IMR-90 (cell line): Measurements from ENCODE around the gene NHSL1. TPM values are rescaled to one million over a fixed set of nuclear protein-coding genes. Genes with fewer than 3 reads are reported as not detected.

Experiments used
- ATAC-seq: fragments of 200-7000 bp; cut with Tn5 transposase; 2 replicates; pipeline ENCODE4 v1.9.1; 2020; ENCODE audit warnings: low read depth, mild to moderate bottlenecking, moderate library complexity
- BruUV-seq: library from RNA; stranded (reverse); fragments of 400-500 nt; replicated peaks from 2 replicates; lab custom pipeline; 2021; lab: Mats Ljungman, UMichigan
- CTCF ChIA-PET: fragments of 300-600 bp; formaldehyde crosslinking; extraction: SDS; loops from one replicate; lab custom pipeline; 2021; ENCODE audit warnings: antibody characterized with exemption; lab: Yijun Ruan, JAX
- POLR2A ChIA-PET: fragments of 300-600 bp; sonication (Branson Sonifier 250); formaldehyde crosslinking; loops from one replicate; lab custom pipeline; 2022; ENCODE audit warnings: antibody characterized with exemption; ENCODE audit not compliant: unreplicated experiment; lab: Charles Lee
- DNase-seq: peaks from one replicate; pipeline ENCODE4 v3.0.0; 2013
- H2AFZ ChIP-seq: replicated peaks from 2 replicates; pipeline ENCODE3; 2013; ENCODE audit warnings: low read length, mild to moderate bottlenecking; ENCODE audit not compliant: poor library complexity
- H2AK5ac ChIP-seq: 2 replicates; pipeline ENCODE4 v1.6.1; 2013; ENCODE audit warnings: low read depth, low read length, inconsistent platforms
- H2AK9ac ChIP-seq: replicated peaks from 2 replicates; pipeline ENCODE3; 2013; ENCODE audit warnings: mild to moderate bottlenecking, low read depth, low read length, moderate library complexity; ENCODE audit not compliant: poor library complexity
- H2BK120ac ChIP-seq: 2 replicates; pipeline ENCODE4 v1.6.1; 2013; ENCODE audit warnings: low read depth, low read length, inconsistent platforms
- H2BK15ac ChIP-seq: 3 replicates; pipeline ENCODE4 v1.6.1; 2013; ENCODE audit warnings: low read depth, low read length, inconsistent platforms
- H2BK20ac ChIP-seq: 2 replicates; pipeline ENCODE4 v1.6.1; 2013; ENCODE audit warnings: low read depth, mild to moderate bottlenecking, inconsistent platforms, low read length, moderate library complexity
- H2BK5ac ChIP-seq: 2 replicates; pipeline ENCODE4 v1.6.1; 2013; ENCODE audit warnings: mild to moderate bottlenecking, low read depth, low read length, inconsistent platforms; ENCODE audit not compliant: poor library complexity, severe bottlenecking
- H3K14ac ChIP-seq: replicated peaks from 2 replicates; pipeline ENCODE4 v1.6.1; 2013; ENCODE audit warnings: low read depth, low read length, inconsistent platforms
- H3K18ac ChIP-seq: 2 replicates; pipeline ENCODE4 v1.6.1; 2013; ENCODE audit warnings: low read depth, low read length, control low read depth
- H3K23ac ChIP-seq: 2 replicates; pipeline ENCODE4 v1.6.1; 2013; ENCODE audit warnings: low read depth, low read length, inconsistent platforms
- H3K27ac ChIP-seq: 2 replicates; pipeline ENCODE4 v1.5.1; 2013; ENCODE audit warnings: mild to moderate bottlenecking, control low read depth, low read length; ENCODE audit not compliant: insufficient read depth
- H3K27me3 ChIP-seq: 2 replicates; pipeline ENCODE4 v1.6.1; 2013; ENCODE audit warnings: low read length; ENCODE audit not compliant: control insufficient read depth, insufficient read depth
- H3K36me3 ChIP-seq: 2 replicates; pipeline ENCODE4 v1.6.1; 2013; ENCODE audit warnings: low read length, mixed read lengths; ENCODE audit not compliant: control insufficient read depth, insufficient read depth
- H3K4ac ChIP-seq: 2 replicates; pipeline ENCODE4 v1.6.1; 2013; ENCODE audit warnings: low read depth, low read length, inconsistent platforms
- H3K4me1 ChIP-seq: 2 replicates; pipeline ENCODE4 v1.6.1; 2013; ENCODE audit warnings: low read length, mixed read lengths; ENCODE audit not compliant: control insufficient read depth, insufficient read depth
- H3K4me2 ChIP-seq: 2 replicates; pipeline ENCODE4 v1.6.1; 2013; ENCODE audit warnings: low read depth, mild to moderate bottlenecking, control low read depth, low read length, moderate library complexity
- H3K4me3 ChIP-seq: 2 replicates; pipeline ENCODE4 v1.5.1; 2013; ENCODE audit warnings: low read depth, mild to moderate bottlenecking, control low read depth, low read length, moderate library complexity; ENCODE audit not compliant: insufficient read depth
- H3K56ac ChIP-seq: 2 replicates; pipeline ENCODE4 v1.6.1; 2013; ENCODE audit warnings: low read length, inconsistent platforms; ENCODE audit not compliant: insufficient read depth; ENCODE audit errors: extremely low read depth
- H3K79me1 ChIP-seq, 2 experiments: 2 replicates each; pipeline ENCODE4 v1.6.1; 2013; ENCODE audit warnings: low read length in 2 of 2, inconsistent platforms in 1 of 2, low read depth in 1 of 2
- H3K9ac ChIP-seq: 2 replicates; pipeline ENCODE4 v1.6.1; 2013; ENCODE audit warnings: low read depth, low read length, control low read depth
- H3K9me1 ChIP-seq: 2 replicates; pipeline ENCODE4 v1.6.1; 2013; ENCODE audit warnings: low read length, inconsistent platforms; ENCODE audit not compliant: insufficient read depth
- H3K9me3 ChIP-seq: 2 replicates; pipeline ENCODE4 v1.6.1; 2013; ENCODE audit warnings: low read length; ENCODE audit not compliant: control insufficient read depth, insufficient read depth
- H4K20me1 ChIP-seq: 2 replicates; pipeline ENCODE4 v1.6.1; 2013; ENCODE audit warnings: low read length, inconsistent platforms; ENCODE audit not compliant: insufficient read depth
- H4K5ac ChIP-seq: 2 replicates; pipeline ENCODE4 v1.6.1; 2013; ENCODE audit warnings: mild to moderate bottlenecking, low read depth, low read length, control low read depth
- H4K8ac ChIP-seq, 2 experiments: 2 replicates each; pipeline ENCODE4 v1.6.1; 2013; ENCODE audit warnings: low read depth in 2 of 2, low read length in 2 of 2, control low read depth in 1 of 2, inconsistent platforms in 1 of 2
- H4K91ac ChIP-seq: 2 replicates; pipeline ENCODE4 v1.6.1; 2013; ENCODE audit warnings: low read depth, low read length, inconsistent platforms; ENCODE audit not compliant: insufficient read depth
- CTCF ChIP-seq: conservative IDR thresholded peaks from 2 replicates; pipeline ENCODE4 v1.5.1; 2012; ENCODE audit warnings: mild to moderate bottlenecking, low read depth, low read length, improper control_type of control experiment
- WGBS, 2 experiments: methylation state at CpG; one replicate each; pipeline versions ENCODE4 v1.1.5 to v1.1.7; 2013; ENCODE audit warnings: missing lambda C conversion rate in 2 of 2; ENCODE audit not compliant: insufficient read length in 1 of 2; ENCODE audit errors: extremely low coverage in 2 of 2; 5-methylcytosine and 5-hydroxymethylcytosine counted together
- dilution Hi-C: fragments of 300-500 bp; cut with HindIII; formaldehyde crosslinking; loops from one replicate; pipeline ENCODE4 v1.14.3; 2018; ENCODE audit warnings: low sequenced_read_pairs; ENCODE audit not compliant: unreplicated experiment
- in situ Hi-C: fragments of 300-500 bp; cut with MboI; formaldehyde crosslinking; loops from 3 replicates; pipeline ENCODE4 v1.14.3; 2019; ENCODE audit warnings: low sequenced_read_pairs, inconsistent platforms, mixed read lengths
- intact Hi-C: fragments of 100-400 bp; cut with micrococcal nuclease; formaldehyde crosslinking; loops from 2 replicates; pipeline ENCODE4 v1.10.0; 2022
- polyA plus RNA-seq, 3 experiments: library from polyadenylated mRNA; depleted of rRNA; stranded (reverse); fragments of >200 nt; gene quantifications; 2 replicates each; pipeline ENCODE4 v1.2.3, GENCODE V29; 2012; ENCODE audit warnings: low replicate concordance in 1 of 3
- total RNA-seq: library from RNA; depleted of rRNA; stranded (reverse); fragments of >200 nt; gene quantifications from 2 replicates; pipeline ENCODE4 v1.2.3, GENCODE V29; 2012

The NHSL1 gene
- total and polyA plus RNA-seq, 2 of the 4 experiments (the other 2 are of a cell fraction): 5.6 to 7.2 TPM

- Histone ChIP-seq H3K9ac (no peak overlapping the region), H3K14ac (no peak overlapping the region), H3K4me3 (no peak overlapping the region), H3K18ac (no peak overlapping the region), H4K5ac (no peak overlapping the region), H3K56ac (no peak overlapping the region), H3K4ac (no peak overlapping the region), H2BK120ac (no peak overlapping the region), H4K8ac (no peak overlapping the region), H3K27me3 (no peaks in the 10 kb centered on the region), H2AK5ac (no peak overlapping the region), H3K27ac (no peak overlapping the region), H3K4me1 (no peaks in the 10 kb centered on the region), H4K20me1 (no peaks in the 10 kb centered on the region; the same call in 1 of the 2 replicates), H3K79me1 (no peaks in the 10 kb centered on the region), H3K9me3 (no peaks in the 10 kb centered on the region), H3K9me1 (peaks cover 2% of the 10 kb centered on the region; the same call in 1 of the 2 replicates), H2AK9ac (no peak overlapping the region), H2BK15ac (no peak overlapping the region), H3K4me2 (no peak overlapping the region), H3K23ac (no peak overlapping the region), H4K91ac (no peak overlapping the region), H2AFZ (no peak overlapping the region), H2BK20ac (no peak overlapping the region), H3K36me3 (peaks cover 13% of the 10 kb centered on the region), H2BK5ac (no peak overlapping the region)
- BruUV-seq: no TSS peak
- ChIA-PET POLR2A (interaction anchor here (0.6 kb wide), 1 partner anchor 17 kb away, joined by 3 read pairs; no protein-coding TSS in a partner anchor), CTCF (interaction anchor here (1.6 kb wide), 1 partner anchor 90 kb away, joined by 3 read pairs; no protein-coding TSS in a partner anchor)
- 100% methylated on average over 1 of the region's 3 CpGs; no CpG with 5 or more reads in 1 of the 2 experiments for WGBS, 2 experiments
- intact Hi-C loops: loop anchor here (10.0 kb wide), 1 partner anchor 275 kb away; no protein-coding TSS in a partner anchor
- dilution Hi-C loops: no loop called here
- DNase-seq (no peak), ATAC-seq (no peak)
- in situ Hi-C loops: loop anchor here (25.0 kb wide), 1 partner anchor 582 kb away; no protein-coding TSS in a partner anchor
- no peak for TF ChIP-seq CTCF
Observed at GRCh38 chr6:138419766-138420165, 79.5 kb downstream of the NHSL1 start.
